Superior temporal gyrus (tissue), 1 donor: Measurements from ENCODE around the gene KIAA1671.

ENCODE experiments used
- DNase-seq: peaks from one replicate; pipeline ENCODE4 v3.0.0-alpha.2; 2016; ENCODE audit errors: extremely low spot score

Gene KIAA1671

DNA sequence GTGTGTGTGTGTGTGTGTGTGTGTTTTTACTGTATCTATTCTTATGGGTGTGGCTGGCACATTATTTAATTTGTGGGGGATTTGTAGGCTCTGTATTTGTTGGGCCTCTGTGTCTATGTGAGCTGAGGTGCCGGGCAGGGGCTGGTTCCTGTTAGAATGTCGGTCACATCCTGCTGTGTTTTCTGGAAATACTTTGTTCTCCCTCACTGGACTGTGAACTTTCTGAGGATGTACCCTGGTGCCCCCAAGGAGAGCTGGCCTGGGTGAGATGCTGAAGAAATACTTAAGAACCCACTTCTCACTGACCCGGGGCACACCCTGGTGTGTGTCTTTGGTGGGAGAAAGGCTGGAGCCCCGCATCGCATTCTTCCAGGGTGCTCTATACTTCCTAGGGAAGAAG is 28.6 kb downstream of the KIAA1671 start:
- DNase-seq, result no peak

DNA sequence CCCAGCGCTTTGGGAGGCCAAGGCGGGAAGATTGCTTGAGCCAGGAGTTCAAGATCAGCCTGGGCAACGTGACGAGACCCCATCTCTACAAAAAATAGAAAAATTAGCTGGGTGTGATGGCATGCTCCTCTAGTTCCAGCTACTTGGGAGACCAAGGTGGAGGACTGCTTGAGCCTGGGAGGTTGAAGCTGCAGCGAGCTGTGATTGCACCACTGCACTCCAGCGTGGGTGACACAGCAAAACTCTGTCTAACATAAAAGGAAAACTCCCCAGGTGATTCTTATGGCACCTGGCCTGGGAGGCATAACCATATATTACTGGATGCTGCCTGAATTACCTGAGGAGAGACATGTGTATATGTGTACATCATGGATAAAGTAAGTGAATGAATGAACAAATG is 29.1 kb downstream of the KIAA1671 start:
- DNase-seq, result no peak

DNA sequence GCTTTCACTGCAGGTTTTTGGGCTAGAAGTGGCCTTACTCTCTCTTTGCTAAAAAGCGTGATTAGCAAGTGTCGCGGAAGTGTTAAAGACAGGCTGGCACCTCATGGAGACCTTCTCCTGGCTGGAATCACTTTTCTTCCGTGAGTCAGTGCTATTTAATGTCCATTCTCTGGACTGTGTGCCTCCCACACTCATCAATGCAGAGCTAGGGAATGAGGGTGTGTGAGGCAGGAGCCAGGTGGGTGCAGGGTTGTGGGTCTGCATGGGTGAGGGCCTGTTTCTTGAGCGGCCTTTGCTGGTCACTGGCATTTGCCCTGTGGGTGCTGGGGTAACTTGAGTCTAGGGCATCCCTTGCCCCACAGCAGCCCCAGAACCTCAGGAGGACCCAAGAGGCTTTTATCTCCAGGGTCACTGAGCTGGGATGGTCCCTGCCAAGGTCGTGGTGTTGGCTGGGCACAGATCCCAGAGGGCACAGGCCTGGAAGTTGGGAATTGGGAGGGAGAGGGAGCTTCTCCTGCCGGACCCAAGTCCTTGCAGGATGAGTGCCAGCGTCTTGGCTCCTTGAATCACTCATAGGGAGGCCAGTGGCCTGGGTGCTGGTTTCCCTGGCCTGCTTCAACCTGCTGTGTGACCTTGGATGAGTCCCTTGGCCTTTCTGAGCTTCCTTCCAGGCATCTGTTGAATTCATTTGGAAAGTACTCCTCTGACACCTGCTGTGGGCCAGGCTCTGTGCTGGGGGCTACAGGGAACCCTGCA is 30.0 kb downstream of the KIAA1671 start:
- DNase-seq, result no peak

DNA sequence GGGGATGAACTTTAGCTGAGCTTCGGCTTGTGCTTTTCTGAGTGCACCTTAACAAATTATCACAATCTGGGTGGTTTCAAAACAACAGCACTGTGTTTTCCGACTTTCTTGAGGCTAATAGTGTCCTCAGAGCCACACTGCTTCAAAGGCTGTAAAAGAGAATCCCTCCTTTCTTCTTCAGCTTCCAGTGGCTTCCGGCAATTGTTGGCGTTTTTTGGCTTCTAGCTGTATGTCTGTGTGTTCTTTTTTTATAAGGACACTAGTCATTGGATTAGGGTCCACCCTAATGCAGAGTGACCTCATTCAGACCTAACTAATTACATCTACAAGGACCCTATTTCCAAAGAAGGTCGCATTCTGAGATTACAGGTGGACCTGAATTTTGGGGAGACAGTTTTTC is 30.6 kb downstream of the KIAA1671 start:
- DNase-seq, result no peak

DNA sequence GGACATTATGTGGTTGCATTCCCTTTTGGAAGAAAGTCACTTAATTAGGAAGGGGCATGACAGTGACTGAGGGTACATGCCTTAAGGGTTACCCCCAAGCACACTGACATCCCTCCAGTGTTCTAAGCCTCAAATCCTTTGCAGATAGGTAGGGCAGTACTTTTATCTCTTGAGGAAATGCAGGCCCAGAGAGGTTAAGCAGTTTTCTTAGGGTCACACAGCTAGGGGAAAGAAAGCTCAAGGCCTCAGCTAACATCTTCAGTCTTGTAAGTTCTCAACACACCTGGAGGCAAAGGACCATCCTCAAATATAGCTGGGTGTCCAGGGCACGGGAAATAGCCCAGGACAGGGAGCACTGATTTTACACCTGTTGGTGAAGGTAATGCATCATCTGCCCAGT is 31.6 kb downstream of the KIAA1671 start:
- no peak for DNase-seq

DNA sequence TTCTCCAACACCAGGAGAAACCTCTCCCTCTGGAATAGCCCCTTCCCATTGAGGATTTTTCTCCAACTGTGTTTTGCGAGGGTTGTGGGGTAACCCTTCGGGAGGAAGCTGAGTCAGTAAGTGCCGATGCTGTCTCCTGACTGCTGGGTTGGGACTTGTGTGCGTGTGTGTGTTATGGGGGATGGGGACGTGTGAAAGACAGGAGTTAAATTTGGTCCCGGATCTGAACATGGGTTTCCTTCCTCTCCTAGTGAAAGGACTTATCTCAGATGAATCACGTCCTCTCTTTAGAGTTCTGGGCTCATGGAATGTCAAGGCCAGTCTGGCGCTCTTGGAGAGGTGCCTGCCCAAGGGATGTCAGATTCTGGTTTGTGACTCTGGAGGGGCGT is 33.3 kb downstream of the KIAA1671 start:
- DNase-seq, result peak; percentile 50

DNA sequence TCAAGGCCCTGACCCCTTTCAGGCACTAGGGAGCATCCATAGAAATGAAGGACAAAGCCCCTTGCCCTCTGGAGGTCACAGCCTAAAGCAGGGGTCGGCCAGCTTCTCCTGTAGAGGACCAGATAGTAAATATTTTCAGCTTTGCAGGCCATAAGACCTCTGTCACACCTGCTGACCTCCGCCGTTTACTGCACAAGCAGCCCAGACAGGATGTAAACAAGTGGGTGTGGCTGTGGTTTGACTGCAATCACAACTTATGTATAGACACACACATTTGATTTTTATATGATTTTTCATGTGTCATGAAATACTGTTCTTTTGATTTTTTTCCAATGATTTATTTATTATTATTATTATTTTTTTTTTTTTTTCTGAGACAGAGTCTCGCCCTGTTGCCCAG is 34.3 kb downstream of the KIAA1671 start:
- DNase-seq, result no peak

DNA sequence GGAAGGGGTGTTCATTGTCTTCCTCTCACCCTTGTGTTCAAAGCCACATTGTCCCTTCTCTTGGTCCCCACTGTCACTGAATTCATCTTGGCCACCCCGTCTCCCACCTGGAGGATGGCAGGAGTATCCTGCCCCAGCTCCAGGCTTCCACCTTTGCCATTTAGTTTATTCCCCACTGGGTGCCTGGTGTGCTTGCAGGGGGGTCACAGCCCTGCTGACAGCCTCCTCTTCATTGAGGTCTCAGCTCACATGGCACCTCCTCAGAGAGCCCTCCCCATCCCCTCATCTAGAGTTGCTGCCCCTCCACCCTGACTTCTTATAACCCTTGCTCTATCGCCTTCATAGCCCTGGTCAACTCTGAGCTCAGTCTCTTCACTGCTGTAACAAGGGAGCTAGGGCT is 36.6 kb downstream of the KIAA1671 start:
- no peak for DNase-seq

DNA sequence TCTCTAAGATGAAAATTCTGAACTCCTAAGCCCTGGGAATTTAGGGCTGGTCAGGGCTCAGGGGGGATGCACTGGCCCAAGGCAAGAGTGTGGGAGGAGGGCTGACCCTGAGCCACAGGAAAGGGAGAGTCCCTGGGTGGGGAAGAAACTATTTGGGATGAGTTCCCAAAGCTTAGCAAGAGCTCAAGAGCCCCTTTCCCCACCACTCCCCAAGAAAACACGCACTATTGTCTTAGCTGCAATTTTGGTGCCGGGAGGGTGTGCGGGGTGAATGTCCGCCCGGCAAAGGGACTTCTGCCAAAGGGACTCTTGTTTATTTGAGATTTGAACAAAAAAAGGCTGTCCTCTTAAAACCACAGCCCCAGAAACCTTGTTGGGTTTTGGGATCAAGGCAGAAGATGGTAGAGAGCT is 37.0 kb downstream of the KIAA1671 start:
- no peak for DNase-seq

DNA sequence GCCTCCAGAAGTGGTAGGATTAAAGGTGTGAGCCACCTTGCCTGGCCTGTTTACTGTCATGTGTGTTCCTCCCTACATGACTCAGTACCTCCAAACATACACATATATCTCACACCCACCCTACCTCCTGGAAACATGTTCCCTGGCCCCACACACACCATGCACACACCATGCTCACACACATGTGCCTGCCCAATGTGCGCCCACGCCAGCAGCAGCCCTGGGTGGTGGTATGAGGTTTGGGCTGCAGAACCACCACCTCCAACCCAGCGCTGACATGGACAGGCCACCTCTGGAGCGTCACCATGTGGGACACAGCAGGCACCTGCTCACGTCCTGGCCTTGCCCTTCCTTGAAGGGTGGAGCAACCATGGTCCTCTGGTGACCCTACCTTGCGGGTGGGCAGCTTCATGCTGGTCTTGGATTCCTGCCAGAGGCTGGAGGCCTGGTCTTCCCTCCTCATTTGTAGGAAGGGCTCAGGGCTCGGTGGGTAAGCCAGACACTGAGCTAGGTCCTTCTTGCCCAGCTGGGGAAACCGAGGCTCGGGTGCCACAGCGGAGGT is 37.9 kb downstream of the KIAA1671 start:
- no peak for DNase-seq

DNA sequence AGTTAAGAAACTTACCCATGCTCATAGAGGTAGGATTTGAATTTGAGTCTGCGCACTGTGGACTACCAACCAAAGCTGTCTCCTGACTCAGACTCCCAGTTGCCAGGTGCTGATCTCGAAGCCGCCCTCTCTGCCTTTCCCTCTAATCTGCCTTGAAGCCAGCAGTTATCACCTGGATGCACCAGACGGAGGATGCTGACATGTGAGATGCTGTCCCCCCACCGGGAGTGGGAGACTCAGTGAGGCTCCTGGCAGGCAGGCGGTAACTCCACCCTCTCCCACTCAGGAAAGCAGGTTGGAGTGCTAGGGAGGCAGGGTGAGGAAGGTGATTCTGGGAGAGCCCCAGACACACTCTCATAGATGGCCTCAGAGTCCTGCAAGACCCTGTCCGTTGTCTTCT is 40.4 kb downstream of the KIAA1671 start:
- no peak for DNase-seq

DNA sequence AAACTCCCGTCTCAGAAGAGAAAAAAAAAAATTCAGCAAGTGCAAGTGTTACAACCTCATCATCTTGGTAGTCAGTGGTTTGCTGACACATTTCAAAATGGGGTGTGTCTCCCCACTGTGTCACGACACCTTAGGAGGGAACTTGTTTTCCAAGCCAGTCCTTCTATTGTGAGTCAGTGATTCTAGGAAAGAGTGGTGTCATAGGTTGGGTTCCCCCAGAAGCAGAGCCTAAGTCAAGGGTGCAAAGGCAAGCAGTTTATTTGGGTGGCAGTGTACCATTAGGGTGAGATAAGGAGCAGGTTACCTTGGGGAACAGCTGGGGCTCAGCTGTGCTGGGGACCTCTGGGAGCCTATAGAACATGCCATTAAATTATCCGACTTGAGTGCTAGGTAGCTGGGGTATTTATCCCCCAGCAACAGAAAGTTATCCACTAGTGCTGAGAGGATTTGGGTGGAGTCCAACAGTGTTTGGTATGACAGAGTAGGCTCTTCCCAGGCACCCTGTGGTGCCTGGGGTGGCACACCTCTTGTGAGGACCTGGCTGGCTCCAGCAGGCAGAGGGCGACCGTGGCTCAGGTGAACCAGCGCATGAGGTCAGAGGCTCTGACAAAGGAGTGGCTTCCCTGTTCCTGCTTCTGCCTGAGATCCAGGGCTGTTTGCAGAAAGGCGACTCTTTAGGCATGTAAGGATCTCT is 41.7 kb downstream of the KIAA1671 start:
- DNase-seq, result no peak

DNA sequence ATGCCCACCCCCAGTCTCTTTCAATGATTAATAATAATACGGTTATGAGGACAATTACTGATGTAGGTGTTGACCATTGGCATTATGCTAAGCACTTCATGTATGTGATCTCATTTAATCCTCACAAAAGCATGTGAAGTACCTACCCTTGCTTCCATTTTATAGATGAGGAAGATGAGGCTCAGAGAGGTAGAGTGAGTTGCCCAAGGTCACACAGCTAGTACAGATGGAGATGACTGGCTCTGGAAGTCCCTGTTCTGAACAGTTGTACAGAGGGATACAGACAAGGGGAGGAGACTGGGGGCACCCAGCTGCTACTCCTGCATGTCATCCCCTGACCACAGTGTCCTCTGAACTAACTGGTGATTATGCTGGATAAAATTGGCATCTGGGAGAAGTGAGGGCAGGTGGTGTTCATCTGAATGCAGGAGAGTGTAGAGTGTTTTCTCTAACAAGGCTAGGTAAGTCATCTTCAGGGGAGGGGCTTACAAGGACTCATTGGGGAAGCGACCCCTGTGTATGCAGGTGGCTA is 43.2 kb downstream of the KIAA1671 start:
- DNase-seq, result no peak

DNA sequence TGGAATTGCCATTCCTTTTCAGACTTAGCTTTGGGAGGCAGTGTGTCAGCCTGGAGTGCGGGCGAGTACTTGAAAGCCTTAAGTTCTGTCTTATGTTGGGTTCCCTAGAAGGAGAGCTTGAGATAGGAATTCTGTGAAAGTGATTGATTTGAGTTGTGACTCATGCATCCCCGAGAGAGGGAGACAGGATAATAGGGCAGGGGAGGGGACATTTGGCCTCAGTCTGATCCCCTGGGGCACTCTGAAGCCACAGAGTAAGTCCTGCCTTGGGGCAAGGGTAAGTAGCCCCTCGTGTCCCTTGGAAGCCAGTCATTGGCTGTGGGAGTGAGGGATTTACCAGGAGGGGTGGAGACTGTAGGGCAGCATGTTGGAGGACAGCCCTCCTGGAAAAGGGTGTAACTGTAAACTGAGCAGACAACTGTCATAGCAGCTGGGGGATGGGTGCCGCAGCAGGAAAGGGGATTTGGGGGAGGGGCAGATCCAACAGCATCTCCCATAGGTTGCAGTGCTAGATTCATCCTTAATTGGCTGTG is 44.0 kb downstream of the KIAA1671 start:
- DNase-seq, result no peak

DNA sequence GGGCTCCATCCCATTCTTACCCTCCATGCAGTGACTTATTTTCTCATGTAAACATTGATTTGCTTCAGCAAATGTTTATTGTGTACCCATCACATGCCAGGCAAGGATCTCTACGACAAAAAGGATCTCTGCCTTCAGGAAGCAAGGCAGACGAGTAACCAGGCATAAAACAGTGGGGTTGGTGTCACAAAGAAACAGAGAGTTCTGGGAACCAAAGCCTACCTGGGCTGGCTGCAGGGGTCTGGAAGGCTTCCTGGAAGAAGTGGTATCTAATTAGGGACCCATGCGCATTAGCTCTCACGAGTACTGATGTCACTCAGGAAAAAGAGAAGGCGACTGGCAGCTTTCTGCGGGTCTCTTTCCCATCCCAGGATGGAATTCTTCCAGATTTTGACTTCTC is 44.5 kb downstream of the KIAA1671 start:
- DNase-seq, result no peak

DNA sequence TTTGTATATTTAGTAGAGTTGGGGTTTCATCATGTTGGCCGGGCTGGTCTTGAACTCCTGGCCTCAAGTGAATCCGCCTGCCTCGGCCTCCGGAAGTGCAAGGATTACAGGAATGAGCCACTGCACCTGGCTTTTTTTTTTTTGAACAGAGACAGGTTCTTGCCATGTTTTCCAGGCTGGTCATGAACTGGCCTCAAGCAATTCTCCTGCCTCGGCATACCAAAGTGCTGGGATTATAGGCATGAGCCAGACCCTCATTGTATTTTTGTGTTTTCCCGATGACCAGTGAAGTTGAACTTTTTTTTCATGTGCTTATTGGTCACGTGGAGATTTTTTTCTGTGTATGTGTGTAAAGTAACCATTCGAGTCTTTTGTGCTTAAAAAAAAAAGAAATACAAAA is 48.2 kb downstream of the KIAA1671 start:
- no peak for DNase-seq

DNA sequence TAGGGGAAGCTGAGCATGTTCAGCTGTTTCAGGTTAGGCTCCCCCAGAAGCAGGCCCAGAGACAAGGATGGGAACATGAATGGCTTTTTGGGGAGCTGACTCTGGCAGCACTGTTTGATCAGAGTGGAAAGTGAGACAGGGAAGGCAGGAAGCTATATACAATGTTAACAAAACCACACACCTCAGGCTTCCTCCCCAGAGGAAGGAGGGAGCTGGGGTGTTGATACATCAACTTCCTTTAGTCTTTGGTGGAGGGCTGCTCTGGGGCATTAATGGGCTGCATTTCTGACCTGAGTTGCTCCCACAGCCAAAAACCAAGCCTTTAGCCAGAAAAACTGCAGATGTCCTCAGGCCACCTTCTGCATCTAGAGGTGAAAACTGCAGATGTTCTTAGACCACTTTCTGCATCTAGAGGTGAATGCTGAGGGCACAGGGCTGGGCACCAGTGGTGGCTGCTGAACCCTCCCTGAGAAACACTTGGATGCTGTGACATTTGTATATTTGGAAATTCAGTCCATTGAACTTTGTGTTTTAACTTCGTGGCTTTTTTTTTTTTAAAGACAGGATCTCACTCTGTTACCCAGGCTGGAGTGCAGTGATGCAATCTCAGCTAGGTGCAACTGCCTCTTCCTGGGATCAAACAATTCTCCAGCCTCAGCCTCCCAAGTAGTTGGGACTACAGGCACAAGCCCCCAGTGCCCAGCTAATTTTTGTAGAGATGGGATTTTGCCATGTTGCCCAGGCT is 49.9 kb downstream of the KIAA1671 start:
- DNase-seq, result no peak

DNA sequence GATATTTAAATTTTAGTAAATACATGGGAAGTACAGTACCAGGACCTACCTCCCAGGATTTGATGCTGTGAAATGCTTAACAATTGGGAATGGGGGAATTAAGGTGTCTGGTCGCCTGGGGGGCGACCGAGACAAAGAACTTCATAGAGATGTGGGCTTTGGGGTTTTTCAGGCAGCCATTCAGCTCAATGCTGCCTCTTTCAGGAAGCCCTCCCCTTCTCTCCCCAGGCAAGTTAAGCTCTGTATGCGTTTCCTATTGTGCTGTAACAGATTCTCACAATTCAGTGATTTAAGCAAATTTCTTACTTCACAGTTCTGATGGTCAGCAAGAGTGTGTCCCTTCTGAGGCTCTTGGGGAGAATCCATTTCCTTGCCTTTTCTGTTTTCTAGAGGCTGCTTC is 53.8 kb downstream of the KIAA1671 start:
- DNase-seq, result no peak

DNA sequence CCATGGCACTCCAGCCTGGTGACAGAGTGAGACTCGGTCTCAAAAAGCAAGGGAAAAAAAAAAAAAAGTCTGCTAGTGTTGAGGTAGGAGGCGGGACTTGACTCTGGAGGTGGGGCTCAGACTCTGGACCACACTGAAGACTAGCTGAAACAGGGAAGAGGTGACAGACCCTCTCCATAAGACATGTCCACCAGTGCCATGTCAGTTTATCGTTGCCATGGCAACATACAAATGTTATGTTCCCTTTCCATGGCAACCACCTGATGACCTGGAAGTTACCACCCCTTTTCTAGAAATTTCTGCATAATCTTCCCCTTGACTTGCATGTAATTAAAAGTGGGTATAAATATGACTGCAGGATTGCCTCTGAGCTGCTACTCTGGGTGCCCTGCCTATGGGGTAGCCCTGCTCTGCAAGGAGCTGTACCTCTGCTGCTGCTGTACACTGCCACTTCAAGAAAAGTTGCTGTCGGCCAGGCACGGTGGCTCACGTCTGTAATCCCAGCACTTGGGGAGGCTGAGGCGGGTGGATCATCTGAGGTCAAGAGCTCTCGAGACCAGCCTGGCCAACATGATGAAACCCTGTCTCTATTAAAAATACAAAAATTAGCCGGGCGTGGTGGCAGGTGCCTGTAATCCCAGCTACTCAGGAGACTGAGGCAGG is 55.1 kb downstream of the KIAA1671 start:
- no peak for DNase-seq

DNA sequence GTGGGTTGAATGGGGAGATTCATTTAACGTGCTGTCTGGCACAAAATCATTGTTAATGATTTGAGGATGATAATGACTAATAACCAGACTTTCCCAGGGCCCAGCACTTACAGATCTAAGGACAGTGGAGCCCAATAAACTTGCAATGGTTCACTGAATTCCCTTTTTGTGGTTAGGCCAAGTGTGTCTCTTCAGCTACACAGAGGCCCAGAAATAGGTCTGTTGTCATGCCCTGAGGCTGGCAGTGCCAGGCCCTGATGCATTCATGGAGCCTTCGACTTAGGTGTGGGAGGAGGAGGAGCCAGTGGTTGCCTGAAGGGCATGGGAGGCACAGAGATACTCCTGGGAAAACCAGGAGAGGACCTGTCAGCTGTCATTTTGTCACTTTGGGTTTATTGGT is 56.1 kb downstream of the KIAA1671 start:
- no peak for DNase-seq

DNA sequence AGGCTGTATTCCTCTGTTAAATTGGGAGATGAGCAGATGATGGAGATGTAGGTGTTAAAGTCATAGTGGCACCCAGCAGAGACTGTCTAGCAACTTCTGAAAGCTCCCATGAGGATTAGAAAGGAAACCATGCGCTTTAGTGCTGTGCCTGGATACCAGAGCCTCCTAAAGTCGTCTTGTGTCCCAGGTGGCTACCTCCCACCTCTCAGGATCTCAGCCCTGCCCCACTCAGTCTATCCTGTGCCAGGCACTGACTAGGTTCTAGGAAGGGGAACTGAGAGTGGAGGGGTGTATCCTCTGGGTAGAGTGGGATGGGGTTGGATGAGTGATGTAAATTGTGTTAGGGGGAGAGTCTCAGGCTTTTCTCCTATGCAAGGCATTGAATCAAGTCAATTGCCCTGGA is 60.2 kb downstream of the KIAA1671 start:
- DNase-seq, result no peak

DNA sequence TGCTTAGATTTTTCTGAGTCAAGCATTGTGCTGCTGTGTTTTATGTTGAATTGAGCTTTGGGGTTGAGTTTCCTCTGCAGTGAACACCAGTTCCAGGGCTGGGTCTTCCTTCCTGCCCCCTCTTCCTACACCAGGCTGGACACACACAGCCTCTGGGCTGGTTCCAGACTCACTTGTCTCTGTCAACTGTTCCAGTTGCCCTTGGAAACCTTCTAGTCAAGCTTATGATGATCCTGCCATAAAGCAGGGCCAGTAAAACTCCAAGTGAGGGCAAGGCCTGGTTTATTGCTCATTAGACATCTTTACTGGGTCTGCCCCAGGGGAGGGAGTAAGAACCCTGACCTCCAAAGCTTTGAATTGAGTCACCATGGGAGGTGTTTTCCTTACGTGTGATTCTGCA is 61.1 kb downstream of the KIAA1671 start:
- DNase-seq, result no peak
